ENCODE results near the gene SMC5. TPM values are rescaled to one million over a fixed set of nuclear protein-coding genes. Genes with fewer than 3 reads are reported as not detected.

The SMC5 gene
- total and polyA plus RNA-seq, 4 donors: 5.6 to 70.8 (median 10.3) TPM

DNA sequence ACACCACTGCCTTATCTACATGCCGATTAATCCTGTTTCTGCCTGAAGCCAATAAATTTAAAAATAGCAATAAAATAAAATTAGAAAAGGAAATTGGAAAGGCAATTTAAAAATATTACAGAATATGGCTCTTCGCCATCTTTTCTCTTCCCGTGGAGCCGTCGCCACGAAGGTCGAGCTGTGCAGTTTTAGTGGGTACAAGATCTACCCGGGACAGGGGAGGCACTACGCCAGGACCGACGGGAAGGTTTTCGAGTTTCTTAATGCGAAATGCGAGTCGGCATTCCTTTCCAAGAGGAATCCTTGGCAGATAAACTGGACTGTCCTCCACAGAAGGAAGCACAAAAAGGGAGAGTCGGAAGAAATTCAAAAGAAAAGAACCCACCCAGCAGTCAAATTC, 41.7 kb upstream of the SMC5 start:
- H3K4me1 ChIP-seq (ENCODE audit: control insufficient read depth in 4 of 4, insufficient read depth in 4 of 4, low read length in 3 of 4): no peaks in the 10 kb centered on the region
- H3K27ac ChIP-seq (ENCODE audit: low read depth in 1 of 2, low read length in 2 of 2): no peak overlapping the region
- no peak for DNase-seq (ENCODE audit: low spot score)
- H3K27me3 ChIP-seq (ENCODE audit: control insufficient read depth in 4 of 4, insufficient read depth in 4 of 4, low read length in 3 of 4): no peaks in the 10 kb centered on the region
- H3K9me3 ChIP-seq (ENCODE audit: control insufficient read depth in 4 of 4, low read length in 3 of 4): peaks cover 2 to 7% (median 3%) of the 10 kb centered on the region in 4 donors
- no peak overlapping the region for H3K4me3 ChIP-seq (ENCODE audit: low read depth in 1 of 3, low read length in 3 of 3)
- 87% methylated on average over 16 of the region's 16 CpGs for WGBS
- TF ChIP-seq FOXA2 (IDR thresholded peaks at IDR 0.05) (no peak), JUND (IDR thresholded peaks at IDR 0.05) (no peak), RXRA (IDR thresholded peaks at IDR 0.05) (no peak), REST (IDR thresholded peaks at IDR 0.05) (no peak), FOXA1 (IDR thresholded peaks at IDR 0.05) (no peak)
- peaks cover 0 to 9% (median 5%) of the 10 kb centered on the region in 4 donors for H3K36me3 ChIP-seq (ENCODE audit: control insufficient read depth in 4 of 4, insufficient read depth in 3 of 4, low read depth in 1 of 4, low read length in 3 of 4)
- no peak overlapping the region for H3K9ac ChIP-seq (ENCODE audit: low read depth in 1 of 2, low read length in 2 of 2)

- no peak for TF ChIP-seq HNF4A (conservative IDR thresholded peaks at IDR 0.05)
- Histone ChIP-seq H3K36me3 (ENCODE audit: control insufficient read depth in 4 of 4, insufficient read depth in 3 of 4, low read depth in 1 of 4, low read length in 3 of 4) (peaks cover 0 to 4% (median 1%) of the 10 kb centered on the region in 4 donors), H3K9me3 (ENCODE audit: control insufficient read depth in 4 of 4, low read length in 3 of 4) (peaks cover 0 to 2% (median 0%) of the 10 kb centered on the region in 4 donors), H3K9ac (ENCODE audit: low read depth in 1 of 2, low read length in 2 of 2) (no peak overlapping the region), H3K27ac (ENCODE audit: low read depth in 1 of 2, low read length in 2 of 2) (no peak overlapping the region), H3K4me1 (ENCODE audit: control insufficient read depth in 4 of 4, insufficient read depth in 4 of 4, low read length in 3 of 4) (no peaks in the 10 kb centered on the region), H3K27me3 (ENCODE audit: control insufficient read depth in 4 of 4, insufficient read depth in 4 of 4, low read length in 3 of 4) (no peaks in the 10 kb centered on the region), H3K4me3 (ENCODE audit: low read depth in 1 of 3, low read length in 3 of 3) (no peak overlapping the region)
- no peak for DNase-seq (ENCODE audit: low spot score)
- WGBS: 86% methylated on average over 1 of the region's 1 CpG
These were observed 40.0 kb upstream of the SMC5 start for GRCh38 chr9:70218767-70219166.

- Histone ChIP-seq H3K27me3 (ENCODE audit: control insufficient read depth in 4 of 4, insufficient read depth in 4 of 4, low read length in 3 of 4) (no peaks in the 10 kb centered on the region), H3K36me3 (ENCODE audit: control insufficient read depth in 4 of 4, insufficient read depth in 3 of 4, low read depth in 1 of 4, low read length in 3 of 4) (no peaks in the 10 kb centered on the region), H3K9me3 (ENCODE audit: control insufficient read depth in 4 of 4, low read length in 3 of 4) (no peaks in the 10 kb centered on the region), H3K4me1 (ENCODE audit: control insufficient read depth in 4 of 4, insufficient read depth in 4 of 4, low read length in 3 of 4) (no peaks in the 10 kb centered on the region), H3K9ac (ENCODE audit: low read depth in 1 of 2, low read length in 2 of 2) (no peak overlapping the region), H3K27ac (ENCODE audit: low read depth in 1 of 2, low read length in 2 of 2) (no peak overlapping the region), H3K4me3 (ENCODE audit: low read depth in 1 of 3, low read length in 3 of 3) (no peak overlapping the region)
- WGBS: 95% methylated on average over 2 of the region's 2 CpGs
- TF ChIP-seq HNF4G (IDR thresholded peaks at IDR 0.05) (no peak), SP1 (IDR thresholded peaks at IDR 0.05) (no peak), RXRA (IDR thresholded peaks at IDR 0.05) (no peak), HNF4A (conservative IDR thresholded peaks at IDR 0.05) (no peak), EGR1 (IDR thresholded peaks at IDR 0.05; ENCODE audit: low read depth in 2 of 2) (no peak), RAD21 (IDR thresholded peaks at IDR 0.05) (no peak), GABPA (IDR thresholded peaks at IDR 0.05 in 1 of 2, conservative IDR thresholded peaks at IDR 0.05 in 1 of 2) (no peak), YY1 (IDR thresholded peaks at IDR 0.05) (no peak), JUND (IDR thresholded peaks at IDR 0.05) (no peak), CTCF (IDR thresholded peaks at IDR 0.05; ENCODE audit: low read depth, low read length, missing input control) (no peak), NR2F2 (IDR thresholded peaks at IDR 0.05) (no peak), FOXA2 (IDR thresholded peaks at IDR 0.05) (no peak), REST (IDR thresholded peaks at IDR 0.05) (no peak), TAF1 (conservative IDR thresholded peaks at IDR 0.05) (no peak)
- TF ChIP-seq, protein P1, sequence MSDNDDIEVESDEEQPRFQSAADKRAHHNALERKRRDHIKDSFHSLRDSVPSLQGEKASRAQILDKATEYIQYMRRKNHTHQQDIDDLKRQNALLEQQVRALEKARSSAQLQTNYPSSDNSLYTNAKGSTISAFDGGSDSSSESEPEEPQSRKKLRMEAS (IDR thresholded peaks at IDR 0.05): no peak
- TF ChIP-seq, protein P2, sequence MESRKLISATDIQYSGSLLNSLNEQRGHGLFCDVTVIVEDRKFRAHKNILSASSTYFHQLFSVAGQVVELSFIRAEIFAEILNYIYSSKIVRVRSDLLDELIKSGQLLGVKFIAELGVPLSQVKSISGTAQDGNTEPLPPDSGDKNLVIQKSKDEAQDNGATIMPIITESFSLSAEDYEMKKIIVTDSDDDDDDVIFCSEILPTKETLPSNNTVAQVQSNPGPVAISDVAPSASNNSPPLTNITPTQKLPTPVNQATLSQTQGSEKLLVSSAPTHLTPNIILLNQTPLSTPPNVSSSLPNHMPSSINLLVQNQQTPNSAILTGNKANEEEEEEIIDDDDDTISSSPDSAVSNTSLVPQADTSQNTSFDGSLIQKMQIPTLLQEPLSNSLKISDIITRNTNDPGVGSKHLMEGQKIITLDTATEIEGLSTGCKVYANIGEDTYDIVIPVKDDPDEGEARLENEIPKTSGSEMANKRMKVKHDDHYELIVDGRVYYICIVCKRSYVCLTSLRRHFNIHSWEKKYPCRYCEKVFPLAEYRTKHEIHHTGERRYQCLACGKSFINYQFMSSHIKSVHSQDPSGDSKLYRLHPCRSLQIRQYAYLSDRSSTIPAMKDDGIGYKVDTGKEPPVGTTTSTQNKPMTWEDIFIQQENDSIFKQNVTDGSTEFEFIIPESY (IDR thresholded peaks at IDR 0.05): no peak
- TF ChIP-seq, protein P3, sequence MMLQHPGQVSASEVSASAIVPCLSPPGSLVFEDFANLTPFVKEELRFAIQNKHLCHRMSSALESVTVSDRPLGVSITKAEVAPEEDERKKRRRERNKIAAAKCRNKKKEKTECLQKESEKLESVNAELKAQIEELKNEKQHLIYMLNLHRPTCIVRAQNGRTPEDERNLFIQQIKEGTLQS (IDR thresholded peaks at IDR 0.05): no peak
- DNase-seq (ENCODE audit: low spot score): no peak
These were observed 38.6 kb upstream of the SMC5 start for GRCh38 chr9:70220216-70220615.

Data from liver (tissue), 9 donors.